Pancreas (tissue), 10 donors: ENCODE data around the gene DMGDH. TPM values are rescaled to one million over a fixed set of nuclear protein-coding genes. Genes with fewer than 3 reads are reported as not detected.
A peak's percentile ranks its signal among the peaks of the same experiment; 100 is the strongest.

ENCODE experiments used
- ATAC-seq, 4 donors: fragments of 200-7000 bp; cut with Tn5 transposase; one replicate each; pipeline versions ENCODE4 v1.8.0 to v1.9.1; 2020; ENCODE audit warnings: mild to moderate bottlenecking in 4 of 4, moderate library complexity in 4 of 4
- DNase-seq, 6 donors: peaks; one replicate each; pipeline ENCODE4 v3.0.0-alpha.2; 2020
- FAIRE-seq: peaks from 2 replicates; lab custom pipeline; 2012; peaks lifted over from hg19 to GRCh38; lab: Jason Lieb, UNC
- H3K27ac ChIP-seq, 4 donors: fragments of 200-600 bp; sonication (generic); 1 replicate in 3 of 4; 2 replicates in 1 of 4; pipeline versions ENCODE4 v1.5.0 to v1.8.0; 2020
- H3K27me3 ChIP-seq, 4 donors: fragments of 200-600 bp; one replicate each; pipeline ENCODE4 v1.8.0; 2021
- H3K36me3 ChIP-seq, 3 donors: fragments of 200-600 bp; sonication (generic) in 1 of 3; one replicate each; pipeline versions ENCODE4 v1.5.0 to v1.8.0; 2020 to 2021
- H3K4me1 ChIP-seq, 3 donors: fragments of 200-600 bp; one replicate each; pipeline ENCODE4 v1.8.0; 2021
- H3K4me3 ChIP-seq, 4 donors: fragments of 200-600 bp; sonication (generic) in 2 of 4; one replicate each; pipeline versions ENCODE4 v1.5.0 to v1.8.0; 2020 to 2021
- H3K9me3 ChIP-seq, 4 donors: fragments of 200-600 bp; one replicate each; pipeline ENCODE4 v1.8.0; 2021
- CTCF ChIP-seq, 4 donors: fragments of 200-600 bp; sonication (generic) in 3 of 4; IDR thresholded peaks; one replicate each; pipeline versions ENCODE4 v1.5.0 to v1.8.0; 2021; ENCODE audit warnings: antibody characterized with exemption in 4 of 4
- WGBS, 2 donors: extraction: QIAGEN DNeasy Blood & Tissue Kit; methylation state at CpG; one replicate each; pipeline ENCODE4 v1.1.7; 2013; 5-methylcytosine and 5-hydroxymethylcytosine counted together
- intact Hi-C, 3 donors: fragments of 100-400 bp; cut with DNase I; formaldehyde crosslinking; loops; one replicate each; pipeline versions ENCODE4 v1.11.1 to v1.14.2; 2022
- polyA plus RNA-seq, 2 donors: library from polyadenylated mRNA; stranded (reverse); fragments of 200-250 nt; gene quantifications; one replicate each; pipeline ENCODE4 v1.2.3, GENCODE V29; 2013
- total RNA-seq, 6 donors: library from RNA; stranded (reverse); fragmentation: NEBNext Ultra II Directional in 4 of 6; extraction: Animal tissue kit (Norgen Biotek cat#: 25700) in 4 of 6; gene quantifications; one replicate each; pipeline versions ENCODE4 v1.2.1 to v1.2.4, GENCODE V29; 2021 to 2023
- donor health status: healthy with polysubstance abuse.
- donor health status: DM: no; HTN: no; CAD: no; lungs with moderate emphysema.
- donor health status: DM: no; HTN: no; CAD: no.
- donor health status: control.
- donor health status: control.
- donor health status: Bipolar disorder and iron deficiency.
- donor health status: DM: yes; HTN: yes; CAD: no.
- donor health status: DM: no; HTN: no; CAD: no.
- donor health status: DM: no; HTN: no; CAD: no.
- donor health status: DM: yes; HTN: yes; CAD: no.

Gene DMGDH
- total and polyA plus RNA-seq, 8 donors: 0.23 to 4.9 (median 1.5) TPM

GRCh38 chr5:78968781-78969180 lies 100.7 kb downstream of the DMGDH start:
- Histone ChIP-seq H3K9me3 (no peaks in the 10 kb centered on the region), H3K36me3 (no peaks in the 10 kb centered on the region), H3K4me1 (peaks cover 0 to 20% (median 0%) of the 10 kb centered on the region in 3 donors), H3K27ac (no peak overlapping the region), H3K4me3 (no peak overlapping the region), H3K27me3 (no peaks in the 10 kb centered on the region)
- FAIRE-seq: no peak
- intact Hi-C loops: no loop called here
- ATAC-seq: no peak
- 90 to 94% methylated on average over 5 of the region's 5 CpGs for WGBS, 2 donors
- TF ChIP-seq CTCF (IDR thresholded peaks at IDR 0.05): no peak
- DNase-seq: no peak

GRCh38 chr5:78964889-78965288 lies 104.6 kb downstream of the DMGDH start:
- H3K4me1 ChIP-seq: peaks cover 0 to 4% (median 0%) of the 10 kb centered on the region in 3 donors
- ATAC-seq: peak; percentile 64 to 94 (median 89)
- H3K27ac ChIP-seq: no peak overlapping the region
- no peak overlapping the region for H3K4me3 ChIP-seq
- intact Hi-C loops: no loop called here
- H3K27me3 ChIP-seq: no peaks in the 10 kb centered on the region
- peak; percentile 45 for FAIRE-seq
- no peaks in the 10 kb centered on the region for H3K9me3 ChIP-seq
- WGBS, 2 donors: 43 to 54% methylated on average over 2 of the region's 2 CpGs
- H3K36me3 ChIP-seq: no peaks in the 10 kb centered on the region
- TF ChIP-seq CTCF (IDR thresholded peaks at IDR 0.05): peak in 1 of 4 donors; percentile 25
- no peak for DNase-seq

- Histone ChIP-seq H3K4me1 (peaks cover 0 to 4% (median 0%) of the 10 kb centered on the region in 3 donors), H3K27ac (no peak overlapping the region), H3K9me3 (no peaks in the 10 kb centered on the region), H3K36me3 (no peaks in the 10 kb centered on the region), H3K4me3 (no peak overlapping the region), H3K27me3 (no peaks in the 10 kb centered on the region)
- ATAC-seq (no peak), DNase-seq (no peak), FAIRE-seq (no peak)
- intact Hi-C loops: no loop called here
- WGBS, 2 donors: 80 to 96% methylated on average over 1 of the region's 1 CpG
- no peak for TF ChIP-seq CTCF (IDR thresholded peaks at IDR 0.05)
These were observed 107.7 kb downstream of the DMGDH start for GRCh38 chr5:78961743-78962142.

GRCh38 chr5:78959767-78960166 lies 109.7 kb downstream of the DMGDH start:
- H3K27ac ChIP-seq: no peak overlapping the region
- no peak for DNase-seq
- TF ChIP-seq CTCF (IDR thresholded peaks at IDR 0.05): no peak
- intact Hi-C loops: loop anchor here in 1 of 3 donors (10.0 kb wide), 1 partner anchor 55 kb away; no protein-coding TSS in a partner anchor
- no peaks in the 10 kb centered on the region for H3K36me3 ChIP-seq
- no peaks in the 10 kb centered on the region for H3K27me3 ChIP-seq
- H3K4me1 ChIP-seq: peaks cover 0 to 4% (median 0%) of the 10 kb centered on the region in 3 donors
- H3K4me3 ChIP-seq: no peak overlapping the region
- no peak for ATAC-seq
- 74 to 85% methylated on average over 1 of the region's 1 CpG for WGBS, 2 donors
- H3K9me3 ChIP-seq: no peaks in the 10 kb centered on the region
- no peak for FAIRE-seq

- intact Hi-C loops: loop anchor here in 1 of 3 donors (10.0 kb wide), 1 partner anchor 54 kb away; no protein-coding TSS in a partner anchor
- no peak for TF ChIP-seq CTCF (IDR thresholded peaks at IDR 0.05)
- FAIRE-seq: no peak
- no peak for ATAC-seq
- H3K27me3 ChIP-seq: no peaks in the 10 kb centered on the region
- DNase-seq: no peak
- no peak overlapping the region for H3K27ac ChIP-seq
- H3K9me3 ChIP-seq: no peaks in the 10 kb centered on the region
- WGBS, 2 donors: 64 to 66% methylated on average over 3 of the region's 3 CpGs
- no peaks in the 10 kb centered on the region for H3K4me1 ChIP-seq
- H3K36me3 ChIP-seq: no peaks in the 10 kb centered on the region
- no peak overlapping the region for H3K4me3 ChIP-seq
These were observed 110.6 kb downstream of the DMGDH start for GRCh38 chr5:78958672-78959445.
